ENCODE measurements around the gene COL18A1. TPM values are rescaled to one million over a fixed set of nuclear protein-coding genes. Genes with fewer than 3 reads are reported as not detected.

The COL18A1 gene
- polyA plus RNA-seq, 2 of the 4 experiments (the other 2 are of a cell fraction), result 17.3 to 88.4 TPM

DNA sequence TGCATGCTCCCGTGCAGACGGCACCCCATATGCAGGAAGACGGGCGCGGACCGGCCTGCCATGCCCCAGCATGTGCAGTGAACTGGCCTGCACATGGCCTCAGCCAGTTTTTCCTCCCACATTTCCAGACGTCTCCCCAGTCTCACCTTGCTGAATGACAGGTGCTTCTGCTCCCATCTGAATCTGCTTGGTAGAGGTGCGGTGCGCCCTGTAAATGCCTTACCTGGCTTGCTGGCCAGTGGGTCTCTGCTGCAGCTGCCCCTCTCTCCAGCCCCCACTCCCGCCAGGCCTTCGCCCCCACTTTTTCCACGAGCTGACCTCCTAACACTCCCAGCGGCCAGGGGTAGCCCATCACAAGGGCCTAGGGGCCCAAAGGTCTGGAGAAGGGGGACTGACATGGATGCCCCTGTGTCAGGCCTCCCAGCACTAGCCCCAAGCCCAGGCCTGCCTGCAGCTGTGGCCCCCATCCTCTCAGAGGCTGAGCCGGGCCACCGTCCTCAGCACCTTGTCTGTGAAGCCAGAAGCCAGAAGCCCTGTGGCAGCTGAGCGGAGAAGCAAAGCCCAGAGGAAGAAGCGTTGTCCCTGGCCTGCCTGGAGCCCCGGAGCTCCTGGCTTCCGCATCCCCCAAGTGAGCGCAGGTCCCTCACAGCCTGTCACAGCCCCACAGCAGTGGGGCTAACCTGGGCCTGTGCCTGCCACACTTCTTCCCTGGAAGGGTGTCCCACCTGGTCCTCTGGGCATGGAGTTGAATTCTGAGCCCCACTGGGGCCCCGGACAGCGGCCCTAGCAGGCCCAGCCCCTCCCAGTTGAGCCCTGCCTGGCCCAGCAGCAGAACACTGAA is 140.9 kb downstream of the COL18A1 start:
- FAIRE-seq (no peak), DNase-seq (ENCODE audit: low read depth in 1 of 2, low spot score in 1 of 2) (no peak), ATAC-seq (no peak)
- Histone ChIP-seq H3K4me3 (no peak overlapping the region), H3K9me3 (no peaks in the 10 kb centered on the region), H3K4me1 (peaks cover 13% of the 10 kb centered on the region), H3K4me2 (no peak overlapping the region), H3K27ac (no peak overlapping the region)
- WGBS (ENCODE audit: missing lambda C conversion rate), result 90% methylated on average over 12 of the region's 22 CpGs
- ChIA-PET POLR2A (no interaction called here), CTCF (interaction anchor here (2.0 kb wide), 1 partner anchor 10 kb away, joined by 7 read pairs; no protein-coding TSS in a partner anchor)
- no peak for TF ChIP-seq RFX5 (IDR thresholded peaks at IDR 0.05)
- TF ChIP-seq HEYL (CRISPR knock-in tag; IDR thresholded peaks at IDR 0.05), result no peak
- no peak for TF ChIP-seq HOXB5 (CRISPR knock-in tag; IDR thresholded peaks at IDR 0.05)
- TF ChIP-seq, protein P1, sequence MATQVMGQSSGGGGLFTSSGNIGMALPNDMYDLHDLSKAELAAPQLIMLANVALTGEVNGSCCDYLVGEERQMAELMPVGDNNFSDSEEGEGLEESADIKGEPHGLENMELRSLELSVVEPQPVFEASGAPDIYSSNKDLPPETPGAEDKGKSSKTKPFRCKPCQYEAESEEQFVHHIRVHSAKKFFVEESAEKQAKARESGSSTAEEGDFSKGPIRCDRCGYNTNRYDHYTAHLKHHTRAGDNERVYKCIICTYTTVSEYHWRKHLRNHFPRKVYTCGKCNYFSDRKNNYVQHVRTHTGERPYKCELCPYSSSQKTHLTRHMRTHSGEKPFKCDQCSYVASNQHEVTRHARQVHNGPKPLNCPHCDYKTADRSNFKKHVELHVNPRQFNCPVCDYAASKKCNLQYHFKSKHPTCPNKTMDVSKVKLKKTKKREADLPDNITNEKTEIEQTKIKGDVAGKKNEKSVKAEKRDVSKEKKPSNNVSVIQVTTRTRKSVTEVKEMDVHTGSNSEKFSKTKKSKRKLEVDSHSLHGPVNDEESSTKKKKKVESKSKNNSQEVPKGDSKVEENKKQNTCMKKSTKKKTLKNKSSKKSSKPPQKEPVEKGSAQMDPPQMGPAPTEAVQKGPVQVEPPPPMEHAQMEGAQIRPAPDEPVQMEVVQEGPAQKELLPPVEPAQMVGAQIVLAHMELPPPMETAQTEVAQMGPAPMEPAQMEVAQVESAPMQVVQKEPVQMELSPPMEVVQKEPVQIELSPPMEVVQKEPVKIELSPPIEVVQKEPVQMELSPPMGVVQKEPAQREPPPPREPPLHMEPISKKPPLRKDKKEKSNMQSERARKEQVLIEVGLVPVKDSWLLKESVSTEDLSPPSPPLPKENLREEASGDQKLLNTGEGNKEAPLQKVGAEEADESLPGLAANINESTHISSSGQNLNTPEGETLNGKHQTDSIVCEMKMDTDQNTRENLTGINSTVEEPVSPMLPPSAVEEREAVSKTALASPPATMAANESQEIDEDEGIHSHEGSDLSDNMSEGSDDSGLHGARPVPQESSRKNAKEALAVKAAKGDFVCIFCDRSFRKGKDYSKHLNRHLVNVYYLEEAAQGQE (IDR thresholded peaks at IDR 0.05), result no peak
- TF ChIP-seq NFE2L2 (conservative IDR thresholded peaks at IDR 0.05; ENCODE audit: low read length), result no peak
- no peak for TF ChIP-seq TFCP2L1 (CRISPR knock-in tag; IDR thresholded peaks at IDR 0.05)
- no peak for TF ChIP-seq FOSB (CRISPR knock-in tag; IDR thresholded peaks at IDR 0.05)
- TF ChIP-seq NPAS2 (CRISPR knock-in tag; IDR thresholded peaks at IDR 0.05; ENCODE audit: borderline replicate concordance), result no peak
- no peak for TF ChIP-seq FOXS1 (CRISPR knock-in tag; IDR thresholded peaks at IDR 0.05)
- TF ChIP-seq, protein P2, sequence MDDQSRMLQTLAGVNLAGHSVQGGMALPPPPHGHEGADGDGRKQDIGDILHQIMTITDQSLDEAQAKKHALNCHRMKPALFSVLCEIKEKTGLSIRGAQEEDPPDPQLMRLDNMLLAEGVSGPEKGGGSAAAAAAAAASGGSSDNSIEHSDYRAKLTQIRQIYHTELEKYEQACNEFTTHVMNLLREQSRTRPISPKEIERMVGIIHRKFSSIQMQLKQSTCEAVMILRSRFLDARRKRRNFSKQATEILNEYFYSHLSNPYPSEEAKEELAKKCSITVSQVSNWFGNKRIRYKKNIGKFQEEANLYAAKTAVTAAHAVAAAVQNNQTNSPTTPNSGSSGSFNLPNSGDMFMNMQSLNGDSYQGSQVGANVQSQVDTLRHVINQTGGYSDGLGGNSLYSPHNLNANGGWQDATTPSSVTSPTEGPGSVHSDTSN (IDR thresholded peaks at IDR 0.05), result no peak
- TF ChIP-seq ZSCAN20 (CRISPR knock-in tag; IDR thresholded peaks at IDR 0.05), result no peak
- no peak for TF ChIP-seq CEBPB (IDR thresholded peaks at IDR 0.05)
- no peak for TF ChIP-seq TP53 (CRISPR knock-in tag; IDR thresholded peaks at IDR 0.05)

DNA sequence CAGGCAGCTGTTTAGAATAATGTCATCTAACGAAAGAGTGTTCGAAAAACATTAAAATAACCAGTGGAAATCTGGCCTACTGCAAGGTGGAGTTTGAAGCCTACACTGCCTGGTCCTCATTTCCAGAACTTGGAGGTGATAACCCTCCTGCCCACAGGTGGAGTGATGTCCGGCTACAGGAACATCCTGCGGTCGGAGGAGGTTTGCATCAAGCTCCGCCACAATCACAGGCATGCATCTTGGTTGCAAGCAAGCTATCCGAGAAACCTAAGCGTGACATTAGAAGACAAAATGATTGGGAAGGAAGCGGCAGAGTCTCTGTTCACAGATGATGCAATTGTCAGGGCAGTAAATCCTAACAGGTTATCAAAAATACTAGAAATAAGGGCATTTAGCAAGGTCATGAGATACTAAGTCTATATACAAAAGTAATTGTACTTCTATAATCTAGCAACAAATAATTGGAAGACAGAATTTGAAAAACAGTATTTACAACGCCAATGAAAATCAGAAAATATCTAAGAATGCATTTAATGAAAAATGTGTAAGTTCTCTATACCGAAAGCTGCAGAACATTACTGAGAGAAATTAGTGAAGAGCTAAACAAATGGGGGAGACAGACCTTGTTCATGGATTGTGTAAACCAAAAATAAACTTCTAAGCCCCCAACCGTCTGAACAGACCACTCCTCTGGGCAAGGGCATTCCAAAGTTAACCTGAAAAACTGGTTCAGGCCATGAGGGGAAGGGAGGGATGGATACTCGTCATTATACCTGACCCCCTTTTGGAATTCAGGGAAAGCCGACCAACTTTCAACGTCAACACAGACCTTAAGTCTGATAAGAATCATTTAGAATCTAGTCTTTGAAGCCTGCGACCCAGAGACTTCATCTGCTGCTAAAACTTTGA is 141.9 kb downstream of the COL18A1 start:
- 71% methylated on average over 16 of the region's 16 CpGs for WGBS (ENCODE audit: missing lambda C conversion rate)
- ChIA-PET POLR2A (no interaction called here), CTCF (interaction anchor here (1.6 to 2.0 kb wide), 2 partner anchors 9 to 274 kb away, joined by 4 to 7 read pairs; no protein-coding TSS in a partner anchor)
- FAIRE-seq, result no peak
- H3K4me1 ChIP-seq, result peaks cover 18% of the 10 kb centered on the region
- ATAC-seq, result no peak
- DNase-seq (ENCODE audit: low read depth in 1 of 2, low spot score in 1 of 2), result no peak
- H3K9me3 ChIP-seq, result no peaks in the 10 kb centered on the region
- no peak overlapping the region for H3K4me2 ChIP-seq
- no peak for TF ChIP-seq HOXB5 (CRISPR knock-in tag; IDR thresholded peaks at IDR 0.05)
- no peak overlapping the region for H3K4me3 ChIP-seq
- no peak overlapping the region for H3K27ac ChIP-seq

DNA sequence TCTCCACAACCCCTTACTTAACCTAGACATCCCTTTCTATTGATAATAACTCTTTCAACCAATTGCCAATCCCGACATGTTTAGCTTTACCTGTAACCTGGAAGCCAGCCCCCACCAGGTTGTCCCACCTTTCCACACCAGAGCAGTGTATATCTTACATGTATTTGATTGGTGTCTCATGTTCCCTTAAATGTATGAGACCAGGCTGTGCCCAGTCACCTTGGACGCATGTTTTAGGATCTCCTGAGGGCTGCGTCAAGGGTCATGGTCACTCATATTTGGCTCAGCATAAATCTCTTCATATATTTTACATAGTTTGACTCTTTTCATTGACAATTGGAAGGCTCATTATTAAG is 142.6 kb downstream of the COL18A1 start:
- no peak for DNase-seq (ENCODE audit: low read depth in 1 of 2, low spot score in 1 of 2)
- Histone ChIP-seq H3K9me3 (no peaks in the 10 kb centered on the region), H3K4me3 (no peak overlapping the region), H3K4me1 (peaks cover 22% of the 10 kb centered on the region), H3K4me2 (no peak overlapping the region), H3K27ac (no peak overlapping the region)
- ATAC-seq, result no peak
- FAIRE-seq, result no peak
- WGBS (ENCODE audit: missing lambda C conversion rate), result 81% methylated on average over 3 of the region's 3 CpGs
- ChIA-PET POLR2A (no interaction called here), CTCF (interaction anchor here (1.6 to 2.0 kb wide), 2 partner anchors 8 to 273 kb away, joined by 4 to 7 read pairs; no protein-coding TSS in a partner anchor)
- TF ChIP-seq NR3C1 (IDR thresholded peaks at IDR 0.05) (no peak), CHD2 (IDR thresholded peaks at IDR 0.05; ENCODE audit: low read length, partially characterized antibody) (no peak), CBX8 (IDR thresholded peaks at IDR 0.05) (no peak), KDM5A (IDR thresholded peaks at IDR 0.05) (no peak), GATA3 (IDR thresholded peaks at IDR 0.05; ENCODE audit: borderline replicate concordance) (no peak), CEBPB (IDR thresholded peaks at IDR 0.05) (no peak), EHMT2 (IDR thresholded peaks at IDR 0.05; ENCODE audit: low read depth) (no peak), MAFK (IDR thresholded peaks at IDR 0.05; ENCODE audit: partially characterized antibody) (no peak), RCOR1 (IDR thresholded peaks at IDR 0.05; ENCODE audit: low read depth, low read length) (no peak), SREBF2 (IDR thresholded peaks at IDR 0.05) (no peak), RFX5 (IDR thresholded peaks at IDR 0.05) (no peak), MAZ (IDR thresholded peaks at IDR 0.05; ENCODE audit: borderline replicate concordance, low read depth, low read length) (no peak), HOXB5 (CRISPR knock-in tag; IDR thresholded peaks at IDR 0.05) (no peak), POLR2A (IDR thresholded peaks at IDR 0.05; ENCODE audit: low read length) (no peak), RARB (CRISPR knock-in tag; IDR thresholded peaks at IDR 0.05) (no peak), ZC3H11A (IDR thresholded peaks at IDR 0.05) (no peak)
- TF ChIP-seq, protein P3, sequence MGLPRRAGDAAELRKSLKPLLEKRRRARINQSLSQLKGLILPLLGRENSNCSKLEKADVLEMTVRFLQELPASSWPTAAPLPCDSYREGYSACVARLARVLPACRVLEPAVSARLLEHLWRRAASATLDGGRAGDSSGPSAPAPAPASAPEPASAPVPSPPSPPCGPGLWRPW (IDR thresholded peaks at IDR 0.05), result no peak
- TF ChIP-seq, protein P4, sequence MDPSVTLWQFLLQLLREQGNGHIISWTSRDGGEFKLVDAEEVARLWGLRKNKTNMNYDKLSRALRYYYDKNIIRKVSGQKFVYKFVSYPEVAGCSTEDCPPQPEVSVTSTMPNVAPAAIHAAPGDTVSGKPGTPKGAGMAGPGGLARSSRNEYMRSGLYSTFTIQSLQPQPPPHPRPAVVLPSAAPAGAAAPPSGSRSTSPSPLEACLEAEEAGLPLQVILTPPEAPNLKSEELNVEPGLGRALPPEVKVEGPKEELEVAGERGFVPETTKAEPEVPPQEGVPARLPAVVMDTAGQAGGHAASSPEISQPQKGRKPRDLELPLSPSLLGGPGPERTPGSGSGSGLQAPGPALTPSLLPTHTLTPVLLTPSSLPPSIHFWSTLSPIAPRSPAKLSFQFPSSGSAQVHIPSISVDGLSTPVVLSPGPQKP (IDR thresholded peaks at IDR 0.05; ENCODE audit: low read depth, low read length), result no peak

Data from A549 (cell line).